ENCODE results near the gene FAM169A. TPM values are rescaled to one million over a fixed set of nuclear protein-coding genes. Genes with fewer than 3 reads are reported as not detected.
"Not testable (repeated sequence)": the region's sequence is repeated elsewhere in the genome, so short reads cannot be mapped to it uniquely, and the experiment has no call there.

FAM169A gene
- total RNA-seq, 1 donor from 2014 or later = 8.2 TPM

- H3K36me3 Mint-ChIP-seq (ENCODE audit: low read depth) = no peaks in the 10 kb centered on the region
- H3K4me1 Mint-ChIP-seq = no peaks in the 10 kb centered on the region
- H3K9me3 Mint-ChIP-seq = no peaks in the 10 kb centered on the region
- no peak overlapping the region for H3K4me3 Mint-ChIP-seq
- H3K27me3 Mint-ChIP-seq = peaks cover 14% of the 10 kb centered on the region
- CTCF ChIA-PET = no interaction called here
- DNase-seq = no peak
- intact Hi-C loops (cut with micrococcal nuclease) = no loop called here
- POLR2A ChIA-PET = no interaction called here
- TF ChIP-seq CTCF (IDR thresholded peaks at IDR 0.05) = no peak
- no peak for ATAC-seq (ENCODE audit: low read depth)
- no peak overlapping the region for H3K27ac Mint-ChIP-seq
These were observed 7.5 kb upstream of the FAM169A start for GRCh38 chr5:74873525-74874249.

GRCh38 chr5:74870299-74871067 lies 4.3 kb upstream of the FAM169A start:
- peaks cover 16% of the 10 kb centered on the region for H3K27me3 Mint-ChIP-seq
- POLR2A ChIA-PET = no interaction called here
- ATAC-seq (ENCODE audit: low read depth) = no peak
- peaks cover 6% of the 10 kb centered on the region for H3K4me1 Mint-ChIP-seq
- H3K36me3 Mint-ChIP-seq (ENCODE audit: low read depth) = peaks cover 2% of the 10 kb centered on the region
- TF ChIP-seq CTCF (IDR thresholded peaks at IDR 0.05) = no peak
- DNase-seq = no peak
- no peak overlapping the region for H3K27ac Mint-ChIP-seq
- no peaks in the 10 kb centered on the region for H3K9me3 Mint-ChIP-seq
- H3K4me3 Mint-ChIP-seq = no peak overlapping the region
- intact Hi-C loops (cut with micrococcal nuclease) = no loop called here
- CTCF ChIA-PET = no interaction called here

GRCh38 chr5:74869414-74869813 lies 3.2 kb upstream of the FAM169A start:
- Mint-ChIP-seq H3K4me1 (peaks cover 14% of the 10 kb centered on the region), H3K27me3 (peaks cover 24% of the 10 kb centered on the region)
- H3K36me3 Mint-ChIP-seq (ENCODE audit: low read depth); H3K9me3 Mint-ChIP-seq; ATAC-seq (ENCODE audit: low read depth); H3K27ac Mint-ChIP-seq; CTCF ChIA-PET; DNase-seq; H3K4me3 Mint-ChIP-seq; POLR2A ChIA-PET: not testable (repeated sequence)
- intact Hi-C loops (cut with micrococcal nuclease) = loop anchor here (10.0 kb wide), 1 partner anchor 1305 kb away; the partner anchor contains the start of genes ANKRA2 and UTP15

- H3K27me3 Mint-ChIP-seq = peaks cover 27% of the 10 kb centered on the region
These were observed 492 bp upstream of the FAM169A start for GRCh38 chr5:74866596-74867162.

More at GRCh38 chr5:74866596-74867162, 492 bp upstream of the FAM169A start:
- intact Hi-C loops (cut with micrococcal nuclease) = loop anchor here (2.0 to 10.0 kb wide), 2 partner anchors 100 to 1302 kb away; partner anchors contain the start of genes ANKRA2, GFM2, NSA2 and UTP15
- ChIA-PET CTCF (no interaction called here), POLR2A (interaction anchor here (1.0 to 1.7 kb wide), 2 partner anchors 14 to 100 kb away, joined by 3 to 4 read pairs; partner anchors contain the start of genes GFM2 and NSA2)
- TF ChIP-seq CTCF (IDR thresholded peaks at IDR 0.05) = no peak
- peaks cover 17% of the 10 kb centered on the region for H3K4me1 Mint-ChIP-seq
- H3K27ac Mint-ChIP-seq = peak overlapping the region; percentile 61
- peaks cover 2% of the 10 kb centered on the region for H3K36me3 Mint-ChIP-seq (ENCODE audit: low read depth)
- H3K4me3 Mint-ChIP-seq = peak overlapping the region; percentile 85
- H3K9me3 Mint-ChIP-seq = no peaks in the 10 kb centered on the region
- no peak for DNase-seq
- peak; percentile 28 for ATAC-seq (ENCODE audit: low read depth)

Data from activated B cell treated with CpG ODN at 0.5 μM for 24 hours (primary cell).